ENCODE results near the gene LYRM4.
A peak's percentile ranks its signal among the peaks of the same experiment; 100 is the strongest.

Gene LYRM4

DNA sequence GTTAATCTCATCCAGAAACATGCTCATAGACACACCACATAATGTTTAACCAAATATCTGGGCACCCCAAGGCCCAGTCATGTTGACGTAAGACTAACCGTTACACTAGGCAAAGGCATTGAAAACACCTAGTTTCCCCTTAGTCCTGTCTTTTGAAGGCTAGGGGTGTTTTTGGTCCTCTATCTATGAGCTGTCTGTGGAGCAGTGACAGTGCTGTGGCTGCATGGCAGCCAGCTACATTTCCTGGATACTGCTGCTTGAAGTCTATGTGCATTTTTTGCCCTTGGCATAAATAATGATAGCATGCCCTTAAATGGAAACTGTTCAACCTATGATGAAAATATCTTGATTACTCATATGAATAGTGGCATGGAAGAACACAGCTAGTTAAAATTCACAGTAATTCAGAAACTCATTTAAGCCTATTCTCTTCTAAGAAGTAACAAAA is 19.2 kb upstream of the LYRM4 start:
- no peak for DNase-seq

DNA sequence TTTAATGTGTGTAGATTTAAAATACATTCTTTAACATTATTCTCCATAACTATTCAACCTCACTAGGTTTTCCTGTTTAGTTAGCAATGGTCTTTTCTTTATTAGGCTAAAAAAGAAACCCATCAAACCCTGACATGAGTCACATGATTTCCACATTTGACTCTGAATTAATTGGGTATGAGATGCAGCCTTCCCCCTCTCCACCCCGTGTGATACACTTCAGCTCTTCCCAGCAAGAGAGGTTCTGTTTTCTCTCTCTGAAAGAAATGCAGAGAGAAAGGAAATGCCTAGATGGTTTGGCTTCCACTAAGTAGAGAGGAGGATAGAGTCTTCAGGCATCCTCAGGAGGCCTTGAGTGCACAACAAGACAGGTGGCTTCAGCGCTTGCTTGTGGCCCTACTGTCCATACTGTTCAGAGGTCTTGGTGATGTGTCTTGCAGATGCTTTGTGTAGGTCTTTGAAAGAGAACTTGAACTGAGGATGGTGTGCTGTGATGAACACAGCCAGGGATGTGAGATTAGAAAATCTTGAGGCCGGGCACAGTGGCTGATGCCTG is 17.9 kb upstream of the LYRM4 start:
- no peak for DNase-seq

DNA sequence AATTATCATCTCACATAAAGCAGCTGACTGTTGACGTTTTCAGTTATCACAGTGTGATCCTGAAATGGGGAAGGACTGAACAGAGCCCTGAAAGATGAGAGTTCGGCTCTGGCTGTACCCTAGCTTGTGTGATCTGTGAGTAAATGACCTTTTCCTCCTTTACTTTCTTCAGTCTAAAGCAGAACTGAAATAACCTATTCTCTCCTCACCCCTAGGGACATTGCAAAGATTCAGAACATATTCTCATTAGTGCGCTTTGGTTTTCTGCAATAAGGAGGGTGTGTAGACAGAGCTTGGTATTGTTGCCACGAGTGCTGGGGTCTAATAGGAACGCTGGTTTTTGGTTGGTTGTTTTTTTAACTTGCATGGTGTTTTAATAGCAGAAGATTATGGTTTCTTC is 17.3 kb upstream of the LYRM4 start:
- no peak for DNase-seq

DNA sequence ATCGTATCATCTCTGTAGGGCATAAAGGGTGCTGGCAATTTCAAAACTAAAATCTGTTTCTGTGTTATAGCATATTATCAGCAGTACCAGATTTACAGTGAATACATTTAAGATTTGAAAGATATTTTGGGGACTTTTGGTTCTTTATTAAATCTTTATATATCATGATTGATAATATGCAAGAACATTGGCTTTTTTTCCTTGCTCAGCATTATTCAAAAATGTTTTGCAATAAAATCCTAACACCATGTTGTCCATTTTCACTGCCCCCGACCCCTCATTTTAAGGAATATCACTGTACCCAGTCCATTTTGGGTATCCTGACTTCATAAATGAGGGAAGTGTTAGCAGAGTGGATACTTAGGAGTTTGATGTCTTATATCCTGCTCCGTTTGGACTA is 16.8 kb upstream of the LYRM4 start:
- DNase-seq: no peak

DNA sequence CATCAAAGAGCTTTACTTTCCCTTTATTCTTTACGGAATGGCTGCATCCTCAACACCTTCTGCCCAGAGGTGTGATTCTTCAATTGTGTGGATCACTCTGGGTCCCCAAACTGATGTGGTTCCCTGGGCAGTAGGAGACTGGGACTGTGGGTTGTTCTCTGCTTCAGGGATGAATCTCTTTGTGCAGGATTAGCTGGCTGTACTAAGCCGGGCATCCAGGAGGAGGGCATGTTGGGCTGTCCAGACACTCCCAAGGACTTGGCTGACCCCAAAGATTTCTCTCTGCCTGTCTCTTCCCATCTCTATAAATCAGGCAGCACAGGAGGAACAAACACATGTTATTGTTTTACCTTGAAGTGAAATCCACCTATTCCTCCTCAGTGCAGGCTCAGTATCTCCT is 15.8 kb upstream of the LYRM4 start:
- DNase-seq: no peak

DNA sequence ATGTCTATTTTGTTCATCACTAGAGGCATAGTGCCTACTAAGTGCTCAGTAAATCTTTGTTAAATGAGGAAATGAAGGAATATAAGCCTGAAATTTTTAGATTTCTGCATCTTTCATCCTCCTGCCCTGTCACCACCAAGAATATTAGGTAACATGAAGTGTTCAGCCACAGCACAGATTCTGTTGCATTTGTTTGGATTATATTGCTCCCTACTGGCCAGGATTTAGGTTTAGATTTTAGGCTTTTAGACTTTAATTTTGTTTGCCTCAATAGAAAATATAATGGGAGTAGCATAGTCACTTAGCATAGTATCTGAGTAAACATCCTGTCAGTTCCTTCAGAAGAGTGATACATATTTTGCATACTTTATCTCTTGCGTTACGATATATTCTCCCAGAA is 14.7 kb upstream of the LYRM4 start:
- no peak for DNase-seq

DNA sequence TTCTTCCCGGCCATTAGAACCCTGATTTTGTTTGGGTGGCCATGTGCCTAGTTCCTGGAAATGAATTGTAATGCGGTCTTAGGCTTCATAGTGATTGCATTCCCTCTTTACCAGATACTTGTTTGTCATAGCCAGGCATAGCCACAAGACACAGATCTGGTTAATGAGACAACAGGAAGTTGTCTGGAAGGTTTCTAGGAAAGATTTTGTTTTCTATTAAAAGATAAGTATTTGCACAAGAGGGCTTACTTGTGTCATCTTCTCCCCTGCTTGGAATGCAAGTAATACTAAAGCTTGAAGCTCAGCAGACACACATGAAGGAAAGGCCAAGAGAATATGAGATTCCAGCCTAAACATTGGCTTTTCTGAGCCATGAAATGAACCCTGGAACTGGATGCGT is 13.5 kb upstream of the LYRM4 start:
- DNase-seq: no peak

DNA sequence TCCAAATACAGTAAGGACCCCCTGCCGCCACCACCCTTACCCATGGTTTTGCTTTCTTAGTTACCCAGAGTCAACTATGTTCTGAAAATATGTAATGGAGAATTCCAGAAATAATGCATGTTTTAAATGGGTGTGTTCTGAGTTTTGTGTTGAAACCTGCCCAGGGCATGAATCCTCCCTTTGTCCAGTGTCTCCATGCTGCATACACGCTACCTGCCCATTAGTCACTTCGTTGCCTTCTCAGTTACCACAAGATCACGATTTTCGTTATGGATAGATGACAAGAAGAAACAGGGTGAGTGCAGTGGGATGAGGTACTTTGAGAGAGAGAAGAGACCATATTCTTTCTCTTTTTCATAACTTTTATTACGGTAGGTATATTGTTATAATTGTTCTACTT is 11.2 kb upstream of the LYRM4 start:
- DNase-seq: no peak

DNA sequence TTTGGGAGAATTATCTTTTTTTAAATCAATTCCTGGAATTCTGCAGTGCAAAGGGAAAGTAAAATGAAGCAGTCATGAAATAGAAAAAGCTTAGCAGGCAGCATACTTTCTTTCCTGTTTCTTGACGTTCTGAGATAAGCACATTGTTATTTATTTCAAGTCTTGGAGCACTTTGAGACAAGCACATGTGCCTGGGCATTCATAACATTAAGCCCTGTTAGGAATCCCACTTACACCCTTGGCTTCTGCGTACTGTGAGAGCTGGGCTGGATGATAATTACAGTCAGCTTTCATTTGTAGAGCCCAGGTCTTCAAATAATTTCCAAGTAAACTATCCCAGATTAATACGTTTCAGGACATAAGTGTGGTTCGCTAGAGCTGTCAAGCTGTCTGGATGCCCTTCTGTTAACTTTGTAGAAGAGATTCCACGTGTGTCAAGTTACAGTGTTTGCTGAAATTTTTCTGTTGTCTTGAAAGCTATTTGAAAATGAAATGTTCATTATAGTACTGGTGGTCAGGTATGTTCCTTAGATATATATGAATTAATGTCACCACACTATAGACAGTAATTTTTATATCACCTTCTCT is 9.4 kb upstream of the LYRM4 start:
- no peak for DNase-seq

DNA sequence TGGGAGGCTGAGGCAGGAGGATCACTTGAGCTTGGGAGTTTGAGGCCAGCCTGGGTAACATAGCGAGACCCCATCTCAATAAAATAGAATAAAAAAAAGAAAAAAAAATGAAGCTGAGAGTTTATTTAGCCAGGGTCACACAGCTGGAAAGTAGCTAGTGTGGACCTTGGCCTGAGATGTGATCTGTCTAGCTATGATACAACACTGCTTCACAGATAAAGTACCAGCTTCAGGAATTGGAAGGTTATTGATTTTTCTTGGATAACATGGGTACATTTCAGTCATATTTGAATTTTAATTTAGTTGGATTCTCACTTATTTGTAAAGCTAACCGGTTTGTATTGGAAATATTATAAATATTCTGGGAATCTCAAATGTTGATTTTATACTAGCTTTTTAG is 5.7 kb upstream of the LYRM4 start:
- DNase-seq: no peak

DNA sequence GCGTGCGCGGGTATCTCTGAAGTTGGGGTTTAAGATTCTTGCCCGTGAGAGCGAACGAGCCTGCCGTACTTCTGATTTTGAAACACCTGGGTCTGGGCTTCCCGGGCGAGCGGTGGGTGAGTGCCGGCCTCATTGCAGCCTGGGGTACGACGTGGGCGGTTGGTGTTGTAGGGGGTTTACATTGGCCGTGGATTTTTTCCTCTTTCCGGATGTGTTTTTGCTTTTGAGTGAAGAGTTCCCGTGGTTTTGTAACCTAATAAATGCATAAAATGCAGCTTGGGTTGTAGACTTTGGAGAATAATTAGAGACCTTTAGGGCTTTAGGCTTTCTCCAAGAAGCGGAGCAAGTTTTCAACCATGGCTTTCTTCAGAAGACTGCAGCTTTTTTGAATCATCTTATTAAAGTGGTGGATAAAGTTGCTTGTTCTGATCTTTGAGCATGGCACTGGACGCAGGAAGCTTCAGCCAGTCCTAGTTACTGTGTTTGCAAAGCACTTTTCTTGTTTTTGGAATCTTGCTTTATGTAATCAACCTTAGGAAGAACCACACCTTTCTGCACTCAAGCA is 877 bp upstream of the LYRM4 start:
- DNase-seq: no peak

DNA sequence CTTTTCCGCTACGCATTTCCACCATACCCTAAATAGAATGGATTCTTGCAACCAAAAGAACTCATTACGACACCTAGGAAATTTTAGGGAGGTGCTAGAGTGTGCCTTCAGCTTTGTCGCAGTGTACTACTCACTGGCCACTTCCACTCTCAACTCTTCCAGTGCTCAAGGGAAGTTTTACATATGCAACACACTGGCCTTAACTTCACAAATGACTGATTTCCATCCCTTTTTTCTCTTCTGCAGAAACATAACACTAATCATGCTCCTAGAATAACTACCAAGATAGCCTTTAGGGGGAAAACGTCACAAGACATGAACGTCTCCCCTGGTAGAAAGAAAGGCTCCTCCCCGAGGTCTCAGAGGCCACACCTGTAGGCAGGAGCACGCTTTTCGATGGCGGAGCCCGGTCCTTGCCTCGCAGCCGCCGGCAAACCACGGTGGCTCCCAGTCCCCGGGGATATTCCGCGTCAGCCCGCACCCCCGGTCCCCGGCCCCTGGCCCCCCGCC is 584 bp downstream of the LYRM4 start:
- peak; percentile 48 for DNase-seq

DNA sequence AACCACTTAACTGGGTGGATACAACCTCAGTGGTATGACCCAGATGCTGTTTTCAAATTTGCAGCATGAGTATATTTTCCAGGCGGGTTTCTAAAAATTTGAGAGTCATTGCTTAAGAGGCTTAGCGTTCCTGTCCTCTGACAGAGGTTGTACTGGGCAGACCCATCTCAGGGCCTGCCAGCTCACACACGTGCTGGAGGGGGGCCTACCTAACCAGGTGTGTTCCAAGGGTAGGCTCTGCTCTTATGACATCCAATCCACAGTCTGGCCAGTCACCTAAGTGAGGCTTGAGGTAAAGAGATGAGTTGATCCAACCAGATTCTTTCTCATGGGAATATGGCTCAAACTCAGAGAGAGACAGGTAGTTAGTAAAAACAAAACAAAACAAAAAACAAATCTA is 1.3 kb downstream of the LYRM4 start:
- no peak for DNase-seq

DNA sequence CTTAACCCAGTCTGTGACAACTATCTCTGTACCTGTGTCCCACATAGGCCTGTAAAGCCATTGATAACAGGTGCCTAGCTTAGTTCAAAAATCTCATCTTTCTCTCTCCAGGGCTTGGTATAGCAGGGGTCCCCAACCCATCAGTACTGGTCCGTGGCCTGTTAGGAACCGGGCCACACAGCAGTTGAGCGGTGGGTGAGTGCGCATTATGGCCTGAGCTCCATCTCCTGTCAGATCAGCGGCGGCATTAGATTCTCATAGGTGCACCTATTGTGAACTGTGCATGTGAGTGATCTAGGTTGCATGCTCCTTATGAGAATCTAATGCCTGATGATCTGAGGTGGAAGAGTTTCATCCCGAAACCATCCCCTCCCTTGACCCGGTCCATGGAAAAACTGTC is 3.4 kb downstream of the LYRM4 start:
- DNase-seq: no peak

DNA sequence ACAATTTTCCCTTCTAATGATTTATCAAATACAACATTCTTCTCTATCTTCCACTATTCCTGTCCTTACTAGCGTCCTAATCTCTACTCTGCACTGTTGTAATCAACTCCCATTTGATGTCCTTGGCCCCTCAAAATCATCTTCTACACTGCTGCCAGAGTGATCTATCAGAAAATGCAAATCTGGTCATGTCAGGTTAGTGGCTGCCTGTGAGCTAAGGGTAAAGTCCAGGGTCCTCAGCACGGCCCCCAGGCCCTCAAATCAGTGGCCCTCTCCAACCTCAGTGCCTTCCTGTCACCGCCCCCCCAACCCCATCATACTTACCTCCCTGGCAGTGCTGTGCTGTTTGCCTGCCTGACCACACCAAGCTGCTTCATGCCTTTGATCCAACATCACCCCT is 3.8 kb downstream of the LYRM4 start:
- no peak for DNase-seq

DNA sequence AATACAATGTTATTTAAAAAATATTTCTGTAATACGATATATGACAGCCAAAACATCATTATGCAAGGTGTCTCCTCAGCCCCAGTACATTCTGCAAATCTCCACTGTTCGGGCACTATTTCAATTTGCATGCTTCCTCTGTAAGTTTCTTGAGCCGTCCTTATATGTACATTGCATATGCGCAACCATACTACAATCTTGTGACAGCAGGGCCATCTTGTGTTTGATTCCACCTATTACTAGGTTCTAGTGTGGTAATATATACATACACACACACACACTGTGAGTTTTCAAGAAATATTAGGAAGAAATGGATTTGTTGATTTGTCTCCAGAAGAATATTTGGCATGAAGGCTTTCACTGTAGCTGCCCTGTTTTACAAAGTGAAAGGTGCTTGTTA is 9.8 kb downstream of the LYRM4 start:
- no peak for DNase-seq

DNA sequence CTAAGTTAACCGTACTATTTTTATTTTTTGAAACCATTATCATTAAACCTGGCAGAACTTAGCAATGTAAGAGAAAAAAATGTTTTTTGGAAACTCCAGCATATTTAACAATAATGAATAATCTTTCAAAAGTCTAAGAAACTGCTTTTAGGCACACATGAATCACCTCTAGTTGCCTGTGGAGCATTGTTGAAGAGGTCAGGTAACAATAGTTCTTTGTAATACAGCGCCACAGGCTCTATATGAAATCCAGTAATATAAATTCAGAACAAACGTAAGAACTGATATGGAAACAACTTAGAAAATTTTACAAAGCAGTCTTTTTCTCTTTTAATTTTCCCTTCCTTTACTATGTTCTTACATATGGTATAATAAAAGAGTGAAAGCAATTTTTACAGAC is 10.3 kb downstream of the LYRM4 start:
- no peak for DNase-seq

DNA sequence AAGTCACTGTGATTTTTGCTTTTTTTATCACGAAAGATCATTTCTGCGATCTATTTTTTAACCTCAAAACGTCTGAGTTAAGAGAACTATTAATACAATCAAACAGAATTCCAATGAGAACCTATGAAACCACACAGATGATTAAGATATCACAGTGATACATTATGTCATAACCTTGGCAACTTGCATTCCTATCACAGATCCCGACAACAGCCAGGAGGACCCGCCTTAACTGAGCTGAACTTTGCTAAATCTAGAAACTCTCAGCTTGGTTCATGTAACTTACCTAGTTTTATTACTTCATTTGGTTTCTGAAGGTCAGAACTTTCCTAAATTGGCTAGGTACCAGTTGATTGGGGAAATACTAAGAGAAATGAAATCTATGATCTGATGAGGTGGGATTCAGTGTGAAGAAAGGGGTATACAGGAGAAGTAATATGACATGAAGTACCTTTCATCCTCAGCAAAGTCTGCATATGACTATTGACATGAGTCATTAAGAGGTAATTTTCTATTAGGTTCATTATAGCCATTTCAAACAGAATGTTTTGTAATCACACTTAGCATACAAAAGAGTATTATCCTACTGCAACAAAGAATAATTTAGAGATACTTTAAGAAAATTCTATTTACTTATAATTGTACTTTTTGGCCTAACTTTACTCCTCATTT is 11.2 kb downstream of the LYRM4 start:
- no peak for DNase-seq

DNA sequence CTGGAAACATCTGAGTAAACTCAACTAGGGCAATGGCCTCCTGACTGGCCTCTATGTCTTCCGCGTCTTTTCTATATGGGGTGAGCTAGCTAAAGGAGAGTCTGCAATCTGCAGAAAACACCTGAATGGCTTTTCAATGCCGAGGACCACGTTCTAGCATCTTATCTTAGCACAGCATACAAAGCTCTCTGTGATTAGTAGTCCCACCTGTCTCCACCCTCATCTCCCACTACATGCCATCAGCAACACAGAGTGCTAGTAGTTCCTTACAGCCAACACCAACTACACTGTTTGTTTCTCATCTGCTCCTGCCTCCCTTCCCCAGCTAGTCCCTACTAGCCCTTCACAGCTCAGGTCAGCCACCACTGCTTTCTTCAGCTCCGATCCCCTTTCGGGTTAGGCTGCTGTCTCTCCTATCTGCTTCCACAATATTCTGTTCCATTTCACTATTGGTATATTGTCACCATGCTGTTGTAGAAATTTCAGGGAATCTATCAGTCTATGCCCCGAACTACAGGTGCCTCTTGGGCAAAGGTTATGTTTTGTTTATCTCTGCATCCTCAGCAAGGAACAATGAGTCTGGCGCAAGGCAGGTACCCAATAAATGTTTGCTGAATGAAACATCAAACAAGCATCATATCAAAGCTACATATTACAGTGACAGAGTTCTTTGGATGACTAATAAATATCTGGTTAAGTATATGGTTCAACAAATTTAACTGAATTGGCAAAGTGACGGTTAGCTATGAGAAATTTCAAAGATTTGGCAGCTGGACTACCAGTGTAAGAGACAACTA is 12.2 kb downstream of the LYRM4 start:
- no peak for DNase-seq

DNA sequence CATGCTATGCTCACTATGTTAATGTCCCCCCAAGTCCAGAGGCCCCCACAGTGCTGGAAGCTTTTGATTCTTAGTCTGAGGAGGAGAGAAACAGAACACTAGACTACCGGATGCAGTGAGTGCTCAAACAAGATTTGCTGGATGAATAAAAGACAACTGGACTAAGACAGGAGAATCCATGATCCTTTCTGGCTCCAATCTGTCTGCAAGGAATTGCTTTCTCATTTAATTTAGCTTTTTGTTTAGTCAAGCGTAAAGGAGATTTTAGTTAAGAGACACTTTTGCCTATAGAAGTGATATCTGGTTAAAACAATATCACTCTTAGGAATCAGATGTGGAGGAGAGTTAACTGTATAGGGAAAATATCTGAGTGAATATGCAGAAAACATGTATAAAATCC is 13.5 kb downstream of the LYRM4 start:
- DNase-seq: no peak

DNA sequence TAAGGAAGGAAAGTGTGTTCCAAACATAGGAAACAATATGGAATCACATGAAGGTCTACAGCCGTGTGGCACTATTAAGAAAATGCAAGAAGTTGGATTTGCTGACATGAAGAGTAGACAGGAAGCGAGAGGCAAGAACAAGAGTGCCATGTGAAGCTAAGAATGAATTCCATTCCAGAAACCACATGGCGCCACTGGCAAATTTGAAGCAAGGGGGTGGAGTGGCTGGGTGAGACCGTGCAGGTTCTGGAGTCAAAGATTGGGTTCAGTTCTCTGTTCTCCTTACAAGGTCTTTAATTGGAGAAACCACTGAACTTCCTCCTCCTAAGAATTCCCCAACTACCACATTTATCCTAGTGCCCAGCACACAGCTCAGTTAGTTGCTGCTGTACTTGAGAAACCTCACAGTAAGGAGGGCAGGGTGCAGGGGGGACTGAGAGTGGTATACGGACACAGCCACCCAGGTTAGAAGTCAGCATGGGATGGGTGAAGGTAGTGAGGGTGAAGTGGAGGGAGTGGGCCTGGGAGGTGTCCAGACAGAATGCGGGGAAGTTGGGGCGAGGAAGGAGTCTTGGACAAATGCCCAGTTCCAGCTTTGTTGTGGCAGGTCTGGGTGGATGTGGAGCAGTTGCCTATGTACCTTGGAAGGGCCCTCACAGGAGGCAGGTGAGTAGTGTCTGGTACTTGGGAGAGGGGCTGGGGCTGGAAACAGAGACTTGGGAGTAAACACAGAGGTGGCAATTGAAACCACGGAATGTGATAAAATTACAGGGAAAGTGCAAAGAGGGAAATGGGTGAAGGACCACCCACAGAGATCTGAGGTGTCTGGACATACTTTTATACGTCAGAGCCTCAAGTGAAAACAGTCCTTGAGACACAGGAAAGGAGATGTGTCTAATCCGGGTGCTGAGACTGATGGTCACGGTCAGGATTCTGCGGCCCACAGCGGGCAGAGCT is 14.3 kb downstream of the LYRM4 start:
- DNase-seq: no peak

DNA sequence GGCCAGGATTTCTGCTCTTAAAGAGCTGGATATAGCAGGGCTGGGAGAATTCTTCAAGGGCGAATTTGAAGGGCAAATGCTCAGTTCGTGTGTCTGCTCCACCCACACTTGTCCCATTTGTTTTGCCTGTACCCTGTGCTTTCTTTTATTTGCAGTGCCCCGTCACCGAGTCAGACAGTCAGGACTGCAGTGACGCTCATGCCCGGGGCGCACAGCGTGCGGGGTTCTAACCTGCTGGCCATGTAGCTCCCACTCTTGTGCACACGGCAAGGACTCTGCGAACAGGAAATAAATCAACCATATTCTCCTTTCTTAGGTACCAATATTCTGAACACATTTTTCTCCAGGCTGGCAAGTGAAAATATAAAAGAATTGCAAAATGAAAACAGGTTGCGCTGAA is 17.7 kb downstream of the LYRM4 start:
- no peak for DNase-seq

Measured in midbrain (tissue), 1 donor.